Hepatocyte (in vitro differentiated cells): ENCODE measurements around the gene RNFT2.

Experiments
- CTCF ChIP-seq: fragments of 200-600 bp; sonication (generic); IDR thresholded peaks from 2 replicates; pipeline ENCODE4 v1.5.1; 2016; ENCODE audit warnings: antibody characterized with exemption, mild to moderate bottlenecking; ENCODE audit not compliant: poor library complexity
- EZH2phosphoT487 ChIP-seq: fragments of 200-600 bp; sonication (generic); IDR thresholded peaks from one replicate; pipeline ENCODE4 v1.6.1; 2018; ENCODE audit warnings: antibody characterized with exemption, mild to moderate bottlenecking, low read depth, moderate library complexity; ENCODE audit not compliant: unreplicated experiment, severe bottlenecking

- TF ChIP-seq CTCF (no peak), EZH2phosphoT487 (no peak)
Observed at GRCh38 chr12:116707751-116708150, 30.4 kb upstream of the RNFT2 start.
